DND-41 (cell line): ENCODE data around the gene GNA14.

Experiments
- ATAC-seq: fragments of 200-7000 bp; cut with Tn5 transposase; 3 replicates; pipeline ENCODE4 v1.9.1; 2021; ENCODE audit warnings: low read depth; ENCODE audit not compliant: insufficient read depth
- DNase-seq: peaks from one replicate; pipeline ENCODE4 v3.0.0-alpha.2; 2020
- H2AFZ ChIP-seq: 2 replicates; pipeline ENCODE4 v1.6.0; 2012; ENCODE audit warnings: low read depth, low read length
- H3K27ac ChIP-seq: 2 replicates; pipeline ENCODE4 v1.5.1; 2012; ENCODE audit warnings: low read length, inconsistent platforms
- H3K27me3 ChIP-seq: fragments of 200-600 bp; sonication (generic); 2 replicates; pipeline ENCODE4 v1.6.0; 2012; ENCODE audit warnings: low read length, mild to moderate bottlenecking, inconsistent platforms; ENCODE audit not compliant: insufficient read depth, poor library complexity
- H3K36me3 ChIP-seq: 2 replicates; pipeline ENCODE4 v1.5.1; 2012; ENCODE audit warnings: low read length, inconsistent platforms; ENCODE audit not compliant: insufficient read depth
- H3K4me1 ChIP-seq: 2 replicates; pipeline ENCODE4 v1.5.1; 2012; ENCODE audit warnings: mild to moderate bottlenecking, low read length; ENCODE audit not compliant: insufficient read depth
- H3K4me2 ChIP-seq: 2 replicates; pipeline ENCODE4 v1.6.0; 2012; ENCODE audit warnings: mild to moderate bottlenecking, moderate library complexity, low read length, inconsistent platforms; ENCODE audit not compliant: insufficient read depth
- H3K4me3 ChIP-seq, 2 experiments: fragments of 200-600 bp in 1 of 2; shearing (Covaris generic) in 1 of 2; 2 replicates each; pipeline ENCODE4 v1.5.1; 2012 to 2016; ENCODE audit warnings: inconsistent platforms in 2 of 2, low read length in 2 of 2, mild to moderate bottlenecking in 2 of 2, low read depth in 1 of 2, moderate library complexity in 1 of 2
- H3K79me2 ChIP-seq: 2 replicates; pipeline ENCODE4 v1.6.0; 2012; ENCODE audit warnings: low read length, inconsistent platforms; ENCODE audit not compliant: insufficient read depth
- H3K9ac ChIP-seq: 2 replicates; pipeline ENCODE4 v1.6.0; 2012; ENCODE audit warnings: low read depth, mild to moderate bottlenecking, inconsistent platforms, low read length, moderate library complexity
- H3K9me3 ChIP-seq: 2 replicates; pipeline ENCODE4 v1.5.1; 2012; ENCODE audit warnings: low read length, moderate library complexity, mild to moderate bottlenecking, inconsistent platforms; ENCODE audit not compliant: insufficient read depth, severe bottlenecking
- H4K20me1 ChIP-seq: 2 replicates; pipeline ENCODE4 v1.6.0; 2012; ENCODE audit warnings: low read length; ENCODE audit not compliant: insufficient read depth
- CTCF ChIP-seq: IDR thresholded peaks from 2 replicates; pipeline ENCODE4 v1.5.1; 2012; ENCODE audit warnings: borderline replicate concordance, low read length, moderate library complexity, mild to moderate bottlenecking; ENCODE audit not compliant: poor library complexity, severe bottlenecking; ENCODE audit errors: extremely low read depth
- EZH2 ChIP-seq: IDR thresholded peaks from 3 replicates; pipeline ENCODE4 v1.6.1; 2012; ENCODE audit warnings: borderline replicate concordance, low read depth, mild to moderate bottlenecking, moderate library complexity, low read length, inconsistent platforms; ENCODE audit not compliant: severe bottlenecking

Gene GNA14

GRCh38 chr9:77569335-77569734, 78.8 kb downstream of the GNA14 start:
- DNase-seq (no peak), ATAC-seq (no peak)
- H2AFZ ChIP-seq: no peak overlapping the region
- H3K9ac ChIP-seq: no peak overlapping the region
- H4K20me1 ChIP-seq: no peaks in the 10 kb centered on the region
- no peak overlapping the region for H3K27ac ChIP-seq
- H3K4me3 ChIP-seq: no peak overlapping the region
- no peaks in the 10 kb centered on the region for H3K79me2 ChIP-seq
- no peak overlapping the region for H3K4me2 ChIP-seq
- no peaks in the 10 kb centered on the region for H3K36me3 ChIP-seq
- TF ChIP-seq CTCF (no peak), EZH2 (no peak)
- H3K27me3 ChIP-seq: no peaks in the 10 kb centered on the region
- H3K9me3 ChIP-seq: no peaks in the 10 kb centered on the region
- H3K4me1 ChIP-seq: no peaks in the 10 kb centered on the region

- Histone ChIP-seq H3K9me3 (no peaks in the 10 kb centered on the region), H3K4me2 (no peak overlapping the region), H3K27me3 (no peaks in the 10 kb centered on the region), H3K4me3 (no peak overlapping the region), H3K27ac (no peak overlapping the region), H3K79me2 (no peaks in the 10 kb centered on the region), H3K36me3 (no peaks in the 10 kb centered on the region), H2AFZ (no peak overlapping the region), H3K4me1 (no peaks in the 10 kb centered on the region), H4K20me1 (no peaks in the 10 kb centered on the region), H3K9ac (no peak overlapping the region)
- ATAC-seq (no peak), DNase-seq (no peak)
- no peak for TF ChIP-seq EZH2
- TF ChIP-seq CTCF: no peak
Observed at GRCh38 chr9:77563174-77563573, 84.9 kb downstream of the GNA14 start.

- no peak overlapping the region for H3K9ac ChIP-seq
- no peaks in the 10 kb centered on the region for H3K36me3 ChIP-seq
- ATAC-seq (no peak), DNase-seq (no peak)
- H4K20me1 ChIP-seq: no peaks in the 10 kb centered on the region
- TF ChIP-seq EZH2 (no peak), CTCF (no peak)
- no peaks in the 10 kb centered on the region for H3K79me2 ChIP-seq
- no peaks in the 10 kb centered on the region for H3K27me3 ChIP-seq
- H3K4me3 ChIP-seq: no peak overlapping the region
- no peaks in the 10 kb centered on the region for H3K9me3 ChIP-seq
- no peak overlapping the region for H3K27ac ChIP-seq
- H3K4me1 ChIP-seq: no peaks in the 10 kb centered on the region
- H3K4me2 ChIP-seq: no peak overlapping the region
- no peak overlapping the region for H2AFZ ChIP-seq
Observed at GRCh38 chr9:77562019-77562748, 85.9 kb downstream of the GNA14 start.
